Measurements from ENCODE around the gene TMEM45B.

GRCh38 chr11:129798212-129798611, 17.4 kb upstream of the TMEM45B start:
- TF ChIP-seq BCL3 (CRISPR knock-in tag; IDR thresholded peaks at IDR 0.05) (no peak), BCL6 (CRISPR knock-in tag; IDR thresholded peaks at IDR 0.05) (no peak), ZFX (CRISPR knock-in tag; IDR thresholded peaks at IDR 0.05; ENCODE audit: low read depth) (no peak), ZNF207 (IDR thresholded peaks at IDR 0.05; ENCODE audit: borderline replicate concordance) (no peak), ZNF75D (CRISPR knock-in tag; IDR thresholded peaks at IDR 0.05; ENCODE audit: borderline replicate concordance) (no peak), HES4 (CRISPR knock-in tag; IDR thresholded peaks at IDR 0.05; ENCODE audit: borderline replicate concordance) (no peak), TEF (CRISPR knock-in tag; IDR thresholded peaks at IDR 0.05) (no peak), ZNF841 (CRISPR knock-in tag; IDR thresholded peaks at IDR 0.05; ENCODE audit: borderline replicate concordance) (no peak)
- TF ChIP-seq, protein P1, sequence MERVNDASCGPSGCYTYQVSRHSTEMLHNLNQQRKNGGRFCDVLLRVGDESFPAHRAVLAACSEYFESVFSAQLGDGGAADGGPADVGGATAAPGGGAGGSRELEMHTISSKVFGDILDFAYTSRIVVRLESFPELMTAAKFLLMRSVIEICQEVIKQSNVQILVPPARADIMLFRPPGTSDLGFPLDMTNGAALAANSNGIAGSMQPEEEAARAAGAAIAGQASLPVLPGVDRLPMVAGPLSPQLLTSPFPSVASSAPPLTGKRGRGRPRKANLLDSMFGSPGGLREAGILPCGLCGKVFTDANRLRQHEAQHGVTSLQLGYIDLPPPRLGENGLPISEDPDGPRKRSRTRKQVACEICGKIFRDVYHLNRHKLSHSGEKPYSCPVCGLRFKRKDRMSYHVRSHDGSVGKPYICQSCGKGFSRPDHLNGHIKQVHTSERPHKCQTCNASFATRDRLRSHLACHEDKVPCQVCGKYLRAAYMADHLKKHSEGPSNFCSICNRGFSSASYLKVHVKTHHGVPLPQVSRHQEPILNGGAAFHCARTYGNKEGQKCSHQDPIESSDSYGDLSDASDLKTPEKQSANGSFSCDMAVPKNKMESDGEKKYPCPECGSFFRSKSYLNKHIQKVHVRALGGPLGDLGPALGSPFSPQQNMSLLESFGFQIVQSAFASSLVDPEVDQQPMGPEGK (CRISPR knock-in tag; IDR thresholded peaks at IDR 0.05), result no peak
- TF ChIP-seq, protein P2, sequence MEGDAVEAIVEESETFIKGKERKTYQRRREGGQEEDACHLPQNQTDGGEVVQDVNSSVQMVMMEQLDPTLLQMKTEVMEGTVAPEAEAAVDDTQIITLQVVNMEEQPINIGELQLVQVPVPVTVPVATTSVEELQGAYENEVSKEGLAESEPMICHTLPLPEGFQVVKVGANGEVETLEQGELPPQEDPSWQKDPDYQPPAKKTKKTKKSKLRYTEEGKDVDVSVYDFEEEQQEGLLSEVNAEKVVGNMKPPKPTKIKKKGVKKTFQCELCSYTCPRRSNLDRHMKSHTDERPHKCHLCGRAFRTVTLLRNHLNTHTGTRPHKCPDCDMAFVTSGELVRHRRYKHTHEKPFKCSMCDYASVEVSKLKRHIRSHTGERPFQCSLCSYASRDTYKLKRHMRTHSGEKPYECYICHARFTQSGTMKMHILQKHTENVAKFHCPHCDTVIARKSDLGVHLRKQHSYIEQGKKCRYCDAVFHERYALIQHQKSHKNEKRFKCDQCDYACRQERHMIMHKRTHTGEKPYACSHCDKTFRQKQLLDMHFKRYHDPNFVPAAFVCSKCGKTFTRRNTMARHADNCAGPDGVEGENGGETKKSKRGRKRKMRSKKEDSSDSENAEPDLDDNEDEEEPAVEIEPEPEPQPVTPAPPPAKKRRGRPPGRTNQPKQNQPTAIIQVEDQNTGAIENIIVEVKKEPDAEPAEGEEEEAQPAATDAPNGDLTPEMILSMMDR (CRISPR knock-in tag; IDR thresholded peaks at IDR 0.05), result no peak
- TF ChIP-seq, protein P3, sequence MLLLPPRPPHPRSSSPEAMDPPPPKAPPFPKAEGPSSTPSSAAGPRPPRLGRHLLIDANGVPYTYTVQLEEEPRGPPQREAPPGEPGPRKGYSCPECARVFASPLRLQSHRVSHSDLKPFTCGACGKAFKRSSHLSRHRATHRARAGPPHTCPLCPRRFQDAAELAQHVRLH (CRISPR knock-in tag; IDR thresholded peaks at IDR 0.05; ENCODE audit: borderline replicate concordance, low read depth), result no peak
- TF ChIP-seq, protein P4, sequence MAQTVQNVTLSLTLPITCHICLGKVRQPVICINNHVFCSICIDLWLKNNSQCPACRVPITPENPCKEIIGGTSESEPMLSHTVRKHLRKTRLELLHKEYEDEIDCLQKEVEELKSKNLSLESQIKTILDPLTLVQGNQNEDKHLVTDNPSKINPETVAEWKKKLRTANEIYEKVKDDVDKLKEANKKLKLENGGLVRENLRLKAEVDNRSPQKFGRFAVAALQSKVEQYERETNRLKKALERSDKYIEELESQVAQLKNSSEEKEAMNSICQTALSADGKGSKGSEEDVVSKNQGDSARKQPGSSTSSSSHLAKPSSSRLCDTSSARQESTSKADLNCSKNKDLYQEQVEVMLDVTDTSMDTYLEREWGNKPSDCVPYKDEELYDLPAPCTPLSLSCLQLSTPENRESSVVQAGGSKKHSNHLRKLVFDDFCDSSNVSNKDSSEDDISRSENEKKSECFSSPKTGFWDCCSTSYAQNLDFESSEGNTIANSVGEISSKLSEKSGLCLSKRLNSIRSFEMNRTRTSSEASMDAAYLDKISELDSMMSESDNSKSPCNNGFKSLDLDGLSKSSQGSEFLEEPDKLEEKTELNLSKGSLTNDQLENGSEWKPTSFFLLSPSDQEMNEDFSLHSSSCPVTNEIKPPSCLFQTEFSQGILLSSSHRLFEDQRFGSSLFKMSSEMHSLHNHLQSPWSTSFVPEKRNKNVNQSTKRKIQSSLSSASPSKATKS (CRISPR knock-in tag; IDR thresholded peaks at IDR 0.05), result no peak
